OCI-LY3 (cell line): Measurements from ENCODE around the gene MRPS5.
"Not testable (repeated sequence)": the region's sequence is repeated elsewhere in the genome, so short reads cannot be mapped to it uniquely, and the experiment has no call there.

Source experiments
- H2AFZ ChIP-seq: fragments of 200-600, 300-600 bp; shearing (Covaris generic); 2 replicates; pipeline ENCODE4 v1.6.0; 2014; ENCODE audit warnings: antibody characterized with exemption, low read depth, low read length
- H3K27ac ChIP-seq: fragments of 200-600, 300-600 bp; sonication (generic); 2 replicates; pipeline ENCODE4 v1.5.1; 2014; ENCODE audit warnings: mild to moderate bottlenecking, low read length, moderate library complexity, mixed read lengths
- H3K27me3 ChIP-seq: fragments of 200-600, 300-600 bp; sonication (generic); 2 replicates; pipeline ENCODE4 v1.6.1; 2014; ENCODE audit warnings: low read depth, low read length, mixed read lengths
- H3K36me3 ChIP-seq: fragments of 200-600, 300-600 bp; sonication (generic); replicated peaks from 2 replicates; pipeline ENCODE3; 2014; ENCODE audit warnings: low read depth, low read length, mixed read lengths
- H3K4me1 ChIP-seq: fragments of 300-600, 200-600 bp; sonication (generic); 2 replicates; pipeline ENCODE4 v1.6.1; 2014; ENCODE audit warnings: low read length, mixed read lengths
- H3K4me2 ChIP-seq: fragments of 200-600, 300-600 bp; sonication (generic); 2 replicates; pipeline ENCODE4 v1.6.1; 2014; ENCODE audit warnings: low read length, mixed read lengths
- H3K4me3 ChIP-seq: fragments of 300-600, 200-600 bp; sonication (generic); 2 replicates; pipeline ENCODE4 v1.5.1; 2014; ENCODE audit warnings: antibody characterized with exemption, mild to moderate bottlenecking, low read length, moderate library complexity
- H3K79me2 ChIP-seq: fragments of 300-600, 200-600 bp; shearing (Covaris generic); 2 replicates; pipeline ENCODE4 v1.6.1; 2014; ENCODE audit warnings: mild to moderate bottlenecking, low read length, mixed read lengths
- H3K9ac ChIP-seq: fragments of 300-600, 200-600 bp; shearing (Covaris generic); 2 replicates; pipeline ENCODE4 v1.6.0; 2014; ENCODE audit warnings: mild to moderate bottlenecking, low read length, moderate library complexity
- H3K9me3 ChIP-seq: fragments of 200-600, 300-600 bp; shearing (Covaris generic); 2 replicates; pipeline ENCODE4 v1.6.1; 2014; ENCODE audit warnings: low read length, mixed read lengths; ENCODE audit not compliant: insufficient read depth
- H4K20me1 ChIP-seq: fragments of 200-600, 300-600 bp; sonication (generic); 2 replicates; pipeline ENCODE4 v1.6.1; 2016; ENCODE audit warnings: low read length, mixed read lengths; ENCODE audit not compliant: insufficient read depth
- CTCF ChIP-seq: fragments of 200-600, 300-600 bp; sonication (generic); IDR thresholded peaks from 2 replicates; pipeline ENCODE4 v1.5.1; 2014; ENCODE audit warnings: antibody characterized with exemption, low read length, low read depth
- EZH2phosphoT487 ChIP-seq: fragments of 200-600 bp; shearing (Covaris generic); IDR thresholded peaks from 2 replicates; pipeline ENCODE4 v1.6.1; 2018; ENCODE audit warnings: antibody characterized with exemption, mixed run types, low read depth

Gene MRPS5

DNA sequence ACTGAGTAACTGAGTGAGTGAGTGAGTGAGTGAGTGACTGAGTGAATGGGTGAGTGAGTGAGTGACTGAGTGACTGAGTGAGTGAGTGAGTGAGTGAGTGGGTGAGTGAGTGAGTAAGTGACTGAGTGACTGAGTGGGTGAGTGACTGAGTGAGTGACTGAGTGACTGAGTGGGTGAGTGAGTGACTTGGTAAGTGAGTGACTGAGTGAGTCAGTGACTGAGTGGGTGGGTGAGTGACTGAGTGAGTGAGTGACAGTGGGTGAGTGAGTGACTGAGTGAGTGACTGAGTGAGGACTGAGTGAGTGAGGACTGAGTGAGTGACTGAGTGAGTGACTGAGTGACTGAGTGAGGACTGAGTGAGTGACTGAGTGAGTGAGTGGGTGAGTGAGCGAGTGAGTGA is 82.2 kb downstream of the MRPS5 start:
- Histone ChIP-seq H3K79me2 (no peaks in the 10 kb centered on the region), H3K4me3 (no peak overlapping the region), H3K4me1 (peaks cover 5% of the 10 kb centered on the region), H3K9ac (no peak overlapping the region), H3K36me3 (no peaks in the 10 kb centered on the region), H3K9me3 (no peaks in the 10 kb centered on the region), H3K4me2 (no peak overlapping the region), H3K27me3 (0 out of 2 replicates have a peak, but pooled peaks cover 3% of the 10 kb centered on the region), H4K20me1 (no peaks in the 10 kb centered on the region), H3K27ac (no peak overlapping the region), H2AFZ (no peak overlapping the region)
- TF ChIP-seq CTCF (no peak), EZH2phosphoT487 (no peak)

- H3K4me3 ChIP-seq = no peak overlapping the region
- H4K20me1 ChIP-seq = no peaks in the 10 kb centered on the region
- H2AFZ ChIP-seq = no peak overlapping the region
- H3K9me3 ChIP-seq = no peaks in the 10 kb centered on the region
- no peak overlapping the region for H3K27ac ChIP-seq
- TF ChIP-seq CTCF = no peak
- TF ChIP-seq EZH2phosphoT487 = no peak
- H3K4me2 ChIP-seq = no peak overlapping the region
- no peaks in the 10 kb centered on the region for H3K79me2 ChIP-seq
- no peaks in the 10 kb centered on the region for H3K36me3 ChIP-seq
- H3K4me1 ChIP-seq = peaks cover 5% of the 10 kb centered on the region
- H3K27me3 ChIP-seq = 0 out of 2 replicates have a peak, but pooled peaks cover 3% of the 10 kb centered on the region
- H3K9ac ChIP-seq = no peak overlapping the region
Measured at GRCh38 chr2:95038635-95039298, 82.8 kb downstream of the MRPS5 start.

DNA sequence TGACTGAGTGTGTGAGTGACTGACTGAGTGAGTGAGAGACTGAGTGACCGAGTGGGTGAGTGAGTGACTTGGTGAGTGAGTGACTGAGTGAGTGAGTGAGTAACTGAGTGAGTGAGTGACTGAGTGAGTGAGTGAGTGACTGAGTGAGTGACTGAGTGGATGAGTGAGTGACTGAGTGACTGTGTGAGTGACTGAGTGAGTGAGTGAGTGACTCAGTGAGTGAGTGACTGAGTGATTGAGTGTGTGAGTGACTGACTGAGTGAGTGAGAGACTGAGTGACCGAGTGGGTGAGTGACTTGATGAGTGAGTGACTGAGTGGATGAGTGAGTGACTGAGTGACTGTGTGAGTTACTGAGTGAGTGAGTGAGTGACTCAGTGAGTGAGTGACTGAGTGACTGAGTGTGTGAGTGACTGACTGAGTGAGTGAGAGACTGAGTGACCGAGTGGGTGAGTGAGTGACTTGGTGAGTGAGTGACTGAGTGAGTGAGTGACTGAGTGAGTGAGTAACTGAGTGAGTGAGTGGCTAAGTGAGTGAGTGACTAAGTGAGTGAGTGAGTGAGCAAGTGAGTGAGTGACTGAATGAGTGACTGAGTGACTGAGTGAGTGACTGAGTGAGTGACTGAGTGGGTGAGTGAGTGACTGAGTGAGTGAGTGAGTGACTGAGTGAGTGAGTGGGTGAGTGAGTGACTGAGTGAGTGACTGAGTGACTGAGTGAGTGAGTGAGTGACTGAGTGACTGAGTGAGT is 83.6 kb downstream of the MRPS5 start:
- H3K4me3 ChIP-seq, H3K79me2 ChIP-seq, H3K4me1 ChIP-seq: not testable (repeated sequence)

DNA sequence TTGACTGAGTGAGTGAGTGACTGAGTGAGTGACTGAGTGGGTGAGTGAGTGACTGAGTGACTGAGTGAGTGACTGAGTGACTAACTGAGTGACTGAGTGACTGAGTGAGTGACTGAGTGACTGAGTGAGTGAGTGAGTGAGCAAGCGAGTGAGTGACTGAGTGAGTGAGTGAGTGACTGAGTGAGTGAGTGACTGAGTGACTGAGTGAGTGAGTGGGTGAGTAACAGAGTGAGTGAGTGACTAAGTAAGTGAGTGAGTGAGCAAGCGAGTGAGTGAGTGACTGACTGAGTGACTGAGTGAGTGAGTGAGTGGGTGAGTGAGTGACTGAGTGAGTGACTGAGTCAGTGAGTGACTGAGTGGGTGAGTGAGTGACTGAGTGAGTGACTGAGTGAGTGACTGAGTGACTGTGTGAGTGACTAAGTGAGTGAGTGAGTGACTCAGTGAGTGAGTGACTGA is 84.2 kb downstream of the MRPS5 start:
- Histone ChIP-seq H3K4me3 (no peak overlapping the region), H3K4me2 (no peak overlapping the region), H3K27ac (no peak overlapping the region), H3K4me1 (peaks cover 5% of the 10 kb centered on the region), H4K20me1 (no peaks in the 10 kb centered on the region), H2AFZ (no peak overlapping the region), H3K79me2 (no peaks in the 10 kb centered on the region), H3K27me3 (0 out of 2 replicates have a peak, but pooled peaks cover under 1% of the 10 kb centered on the region), H3K36me3 (no peaks in the 10 kb centered on the region), H3K9me3 (no peaks in the 10 kb centered on the region), H3K9ac (no peak overlapping the region)
- TF ChIP-seq EZH2phosphoT487 = no peak
- TF ChIP-seq CTCF = no peak

More for the DNA sequence above, 83.6 kb downstream of the MRPS5 start:
- not testable (repeated sequence) for H3K4me2 ChIP-seq, H3K27me3 ChIP-seq, H4K20me1 ChIP-seq, H3K9ac ChIP-seq, H3K36me3 ChIP-seq, H3K27ac ChIP-seq, H2AFZ ChIP-seq, H3K9me3 ChIP-seq
